GM23338 (cell line): ENCODE data around the gene PTPRQ. TPM values are rescaled to one million over a fixed set of nuclear protein-coding genes. Genes with fewer than 3 reads are reported as not detected.

ENCODE experiments used
- ATAC-seq: fragments of 200-7000 bp; cut with Tn5 transposase; 3 replicates; pipeline ENCODE4 v1.9.1; 2020
- DNase-seq: peaks from one replicate; pipeline ENCODE4 v3.0.0-alpha.2; 2015; ENCODE audit warnings: low spot score
- H2AFZ ChIP-seq: fragments of 200-600 bp; sonication (generic); 2 replicates; pipeline ENCODE4 v1.8.0; 2016; ENCODE audit warnings: antibody characterized with exemption, mild to moderate bottlenecking, moderate library complexity
- H3F3A ChIP-seq: fragments of 200-600 bp; sonication (generic); replicated peaks from 2 replicates; pipeline ENCODE4 v1.8.0; 2017; ENCODE audit warnings: antibody characterized with exemption, mixed run types, low read depth
- H3K27ac ChIP-seq: fragments of 200-600 bp; sonication (generic); 2 replicates; pipeline ENCODE4 v1.6.1; 2016; ENCODE audit warnings: low read depth
- H3K27me3 ChIP-seq: fragments of 200-600 bp; sonication (generic); 2 replicates; pipeline ENCODE4 v1.8.0; 2016; ENCODE audit warnings: mild to moderate bottlenecking, mixed run types, moderate library complexity; ENCODE audit not compliant: insufficient read depth
- H3K36me3 ChIP-seq: fragments of 200-600 bp; sonication (generic); 2 replicates; pipeline ENCODE4 v1.8.0; 2016; ENCODE audit warnings: mild to moderate bottlenecking; ENCODE audit not compliant: insufficient read depth
- H3K4me1 ChIP-seq: fragments of 200-600 bp; sonication (generic); 2 replicates; pipeline ENCODE4 v1.8.0; 2016; ENCODE audit warnings: mild to moderate bottlenecking, moderate library complexity; ENCODE audit not compliant: insufficient read depth
- H3K4me2 ChIP-seq: fragments of 200-600 bp; sonication (generic); 2 replicates; pipeline ENCODE4 v1.7.1; 2017; ENCODE audit warnings: mixed run types
- H3K4me3 ChIP-seq: fragments of 200-600 bp; sonication (generic); 2 replicates; pipeline ENCODE4 v1.6.1; 2016; ENCODE audit warnings: mixed run types
- H3K79me2 ChIP-seq: fragments of 200-600 bp; sonication (generic); replicated peaks from 2 replicates; pipeline ENCODE4 v1.8.0; 2017; ENCODE audit warnings: mild to moderate bottlenecking; ENCODE audit not compliant: insufficient read depth
- H3K9me2 ChIP-seq: fragments of 200-600 bp; sonication (generic); 2 replicates; pipeline ENCODE4 v1.8.0; 2017; ENCODE audit not compliant: insufficient read depth
- H4K20me1 ChIP-seq: fragments of 200-600 bp; sonication (generic); replicated peaks from 2 replicates; pipeline ENCODE4 v1.8.0; 2017; ENCODE audit warnings: mild to moderate bottlenecking; ENCODE audit not compliant: insufficient read depth
- H3K27ac Mint-ChIP-seq: 2 replicates; pipeline ENCODE4 v1.8.0; 2020; ENCODE audit warnings: inconsistent platforms, mild to moderate bottlenecking, moderate library complexity, mixed read lengths
- H3K27me3 Mint-ChIP-seq: 3 replicates; pipeline ENCODE4 v1.8.0; 2022; ENCODE audit warnings: low read depth, mild to moderate bottlenecking, moderate library complexity, mixed read lengths, inconsistent platforms; ENCODE audit not compliant: insufficient read depth, poor library complexity
- H3K36me3 Mint-ChIP-seq: 3 replicates; pipeline ENCODE4 v1.8.0; 2021; ENCODE audit warnings: low read depth, mild to moderate bottlenecking, inconsistent platforms, moderate library complexity, mixed read lengths
- H3K4me1 Mint-ChIP-seq: 3 replicates; pipeline ENCODE4 v1.8.0; 2020; ENCODE audit warnings: mild to moderate bottlenecking, inconsistent platforms, mixed read lengths
- H3K4me3 Mint-ChIP-seq: 3 replicates; pipeline ENCODE4 v1.8.0; 2021; ENCODE audit warnings: moderate library complexity, mild to moderate bottlenecking, inconsistent platforms, mixed read lengths
- H3K9me3 Mint-ChIP-seq: 3 replicates; pipeline ENCODE4 v1.8.0; 2020; ENCODE audit warnings: moderate library complexity, mild to moderate bottlenecking, inconsistent platforms, mixed read lengths
- CREB1 ChIP-seq: fragments of 250-450 bp; sonication (Bioruptor Pico); IDR thresholded peaks from 2 replicates; pipeline ENCODE4 v1.5.0; 2020; ENCODE audit warnings: low read depth, mild to moderate bottlenecking, moderate library complexity
- CTCF ChIP-seq, 2 experiments: fragments of 200-600 bp in 1 of 2; sonication (generic) in 1 of 2; conservative IDR thresholded peaks; 2 replicates each; pipeline versions ENCODE4 v1.5.1 to v1.6.1; 2016 to 2017; ENCODE audit warnings: antibody characterized with exemption in 2 of 2, low read depth in 2 of 2, mild to moderate bottlenecking in 2 of 2, moderate library complexity in 1 of 2
- ETS1 ChIP-seq: IDR thresholded peaks from 2 replicates; pipeline ENCODE4 v1.6.1; 2016; ENCODE audit warnings: antibody characterized with exemption
- EZH2 ChIP-seq: fragments of 200-600 bp; sonication (generic); IDR thresholded peaks from one replicate; pipeline ENCODE4 v1.8.0; 2017; ENCODE audit warnings: antibody characterized with exemption, mild to moderate bottlenecking, low read depth; ENCODE audit not compliant: unreplicated experiment
- EZH2phosphoT487 ChIP-seq: fragments of 200-600 bp; sonication (generic); IDR thresholded peaks from one replicate; pipeline ENCODE4 v1.8.1; 2018; ENCODE audit warnings: antibody characterized with exemption; ENCODE audit not compliant: unreplicated experiment
- JUNB ChIP-seq: IDR thresholded peaks from one replicate; pipeline ENCODE4 v1.6.1; 2016; ENCODE audit warnings: antibody characterized with exemption; ENCODE audit not compliant: unreplicated experiment
- NANOG ChIP-seq: IDR thresholded peaks from 2 replicates; pipeline ENCODE4 v1.6.1; 2016; ENCODE audit warnings: antibody characterized with exemption, borderline replicate concordance
- POLR2AphosphoS5 ChIP-seq: IDR thresholded peaks from 2 replicates; pipeline ENCODE4 v1.6.1; 2016; ENCODE audit warnings: antibody characterized with exemption, low read depth
- ZNF114 ChIP-seq: fragments of 250-450 bp; sonication (Bioruptor Pico); IDR thresholded peaks from 2 replicates; pipeline ENCODE4 v1.5.0; 2020; ENCODE audit warnings: mild to moderate bottlenecking, moderate library complexity
- ZNF331 ChIP-seq: fragments of 250-450 bp; sonication (Bioruptor Pico); IDR thresholded peaks from 2 replicates; pipeline ENCODE4 v1.5.0; 2020; ENCODE audit warnings: low read depth, mild to moderate bottlenecking, moderate library complexity
- polyA plus RNA-seq: library from polyadenylated mRNA; unstranded; fragments of >200 nt; fragmentation: Nextera tagmentation; extraction: Ambion mirVana; gene quantifications from 2 replicates; pipeline ENCODE4 v1.2.1, GENCODE V29; 2016
- total RNA-seq: library from RNA; depleted of rRNA; stranded (reverse); fragments of >200 nt; shearing (Covaris generic); gene quantifications from 2 replicates; pipeline ENCODE4 v1.2.3, GENCODE V29; 2014

Gene PTPRQ
- total and polyA plus RNA-seq, 2 experiments from 2014 or later, result not detected

GRCh38 chr12:80625051-80625450 lies 181.0 kb downstream of the PTPRQ start:
- Histone ChIP-seq H3K4me2 (no peak overlapping the region), H3K27me3 (no peaks in the 10 kb centered on the region), H4K20me1 (no peaks in the 10 kb centered on the region), H3K9me2 (no peaks in the 10 kb centered on the region), H3K4me1 (no peaks in the 10 kb centered on the region), H3K27ac (no peak overlapping the region), H3F3A (no peaks in the 10 kb centered on the region), H2AFZ (no peak overlapping the region), H3K4me3 (no peak overlapping the region), H3K79me2 (no peaks in the 10 kb centered on the region), H3K36me3 (no peaks in the 10 kb centered on the region)
- H3K27ac Mint-ChIP-seq, result no peak overlapping the region
- ATAC-seq, result no peak
- DNase-seq, result no peak
- no peak overlapping the region for H3K4me3 Mint-ChIP-seq
- TF ChIP-seq JUNB (no peak), ZNF114 (CRISPR knock-in tag) (no peak), CTCF (conservative IDR thresholded peaks at IDR 0.05; ENCODE audit: low read depth in 2 of 2) (no peak), POLR2AphosphoS5 (no peak), CREB1 (no peak), NANOG (no peak), EZH2 (no peak), EZH2phosphoT487 (no peak), ZNF331 (CRISPR knock-in tag) (no peak), ETS1 (no peak)
- H3K4me1 Mint-ChIP-seq, result peaks cover 9% of the 10 kb centered on the region
- no peaks in the 10 kb centered on the region for H3K36me3 Mint-ChIP-seq
- H3K27me3 Mint-ChIP-seq, result no peaks in the 10 kb centered on the region
- no peaks in the 10 kb centered on the region for H3K9me3 Mint-ChIP-seq

GRCh38 chr12:80625901-80626300 lies 181.9 kb downstream of the PTPRQ start:
- Mint-ChIP-seq H3K27me3 (no peaks in the 10 kb centered on the region), H3K4me1 (peaks cover 9% of the 10 kb centered on the region), H3K36me3 (no peaks in the 10 kb centered on the region), H3K4me3 (no peak overlapping the region), H3K9me3 (no peaks in the 10 kb centered on the region), H3K27ac (no peak overlapping the region)
- Histone ChIP-seq H2AFZ (no peak overlapping the region), H3K27me3 (no peaks in the 10 kb centered on the region), H3F3A (no peaks in the 10 kb centered on the region), H3K4me2 (no peak overlapping the region), H3K27ac (no peak overlapping the region), H3K36me3 (no peaks in the 10 kb centered on the region), H3K79me2 (no peaks in the 10 kb centered on the region), H3K4me3 (no peak overlapping the region), H3K4me1 (no peaks in the 10 kb centered on the region), H3K9me2 (no peaks in the 10 kb centered on the region), H4K20me1 (no peaks in the 10 kb centered on the region)
- ATAC-seq (no peak), DNase-seq (no peak)
- TF ChIP-seq EZH2phosphoT487, result no peak
